GM12892 (cell line): ENCODE measurements around the gene CACNA1B.

ENCODE experiments used
- DNase-seq: peaks from one replicate; pipeline ENCODE4 v3.0.0; 2011; ENCODE audit not compliant: insufficient read length
- FAIRE-seq: peaks from 2 replicates; lab custom pipeline; 2011; peaks lifted over from hg19 to GRCh38; lab: Jason Lieb, UNC
- POLR2A ChIP-seq: IDR thresholded peaks from 2 replicates; pipeline ENCODE4 v1.6.1; 2011; ENCODE audit warnings: low read depth, low read length, control low read depth
- POLR2AphosphoS5 ChIP-seq: IDR thresholded peaks from 2 replicates; pipeline ENCODE4 v1.6.1; 2011; ENCODE audit warnings: low read depth, low read length, control low read depth
- TAF1 ChIP-seq: IDR thresholded peaks from 2 replicates; pipeline ENCODE4 v1.6.1; 2011; ENCODE audit warnings: low read depth, mild to moderate bottlenecking, control low read depth, low read length, borderline replicate concordance

CACNA1B gene

DNA sequence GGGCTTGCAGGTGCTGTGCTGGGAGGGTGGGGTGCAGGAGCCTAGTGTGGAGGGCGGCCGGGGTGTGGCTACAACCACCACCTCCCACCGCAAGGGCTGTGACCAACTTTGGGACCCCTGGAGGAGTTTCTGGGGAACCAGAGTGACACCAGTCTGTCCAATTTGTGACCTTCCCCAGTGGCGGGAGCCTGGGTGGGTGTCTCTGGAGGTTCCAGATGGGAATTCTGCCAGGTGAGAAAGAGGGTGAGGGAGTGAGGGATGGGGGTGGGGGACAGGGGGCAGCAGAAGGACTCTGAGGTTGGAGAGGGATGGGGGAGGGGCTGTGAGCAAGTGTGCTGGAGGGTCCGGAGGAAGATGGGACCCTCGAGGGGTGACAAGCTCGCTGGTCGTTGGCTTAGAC is 4.2 kb upstream of the CACNA1B start:
- TF ChIP-seq POLR2A (no peak), POLR2AphosphoS5 (no peak), TAF1 (no peak)
- FAIRE-seq (no peak), DNase-seq (no peak)

- FAIRE-seq (no peak), DNase-seq (no peak)
- TF ChIP-seq TAF1, result no peak
- TF ChIP-seq POLR2AphosphoS5, result no peak
- no peak for TF ChIP-seq POLR2A
These were observed 3.7 kb upstream of the CACNA1B start for GRCh38 chr9:137873858-137874362.

DNA sequence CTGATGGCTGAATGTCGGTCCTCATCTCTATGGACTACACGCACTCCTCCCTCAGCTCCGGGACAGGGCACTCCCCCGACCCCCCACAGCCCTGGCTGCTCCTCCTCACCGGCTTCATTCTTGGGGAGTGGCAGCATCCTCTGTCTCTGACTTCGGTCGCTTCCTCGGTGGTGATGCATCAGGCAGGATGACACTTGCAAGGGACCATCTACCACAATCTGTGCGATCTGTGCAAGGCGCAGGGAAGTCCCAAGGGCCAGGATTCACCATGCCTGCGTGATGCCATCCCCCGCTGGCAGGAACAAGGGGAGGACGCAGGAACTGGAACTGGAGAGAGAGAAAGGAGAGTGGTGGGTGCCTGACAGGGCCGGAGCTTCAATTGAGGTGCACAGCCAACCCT is 2.2 kb upstream of the CACNA1B start:
- TF ChIP-seq POLR2A (no peak), POLR2AphosphoS5 (no peak)
- no peak for DNase-seq
- no peak for FAIRE-seq

DNA sequence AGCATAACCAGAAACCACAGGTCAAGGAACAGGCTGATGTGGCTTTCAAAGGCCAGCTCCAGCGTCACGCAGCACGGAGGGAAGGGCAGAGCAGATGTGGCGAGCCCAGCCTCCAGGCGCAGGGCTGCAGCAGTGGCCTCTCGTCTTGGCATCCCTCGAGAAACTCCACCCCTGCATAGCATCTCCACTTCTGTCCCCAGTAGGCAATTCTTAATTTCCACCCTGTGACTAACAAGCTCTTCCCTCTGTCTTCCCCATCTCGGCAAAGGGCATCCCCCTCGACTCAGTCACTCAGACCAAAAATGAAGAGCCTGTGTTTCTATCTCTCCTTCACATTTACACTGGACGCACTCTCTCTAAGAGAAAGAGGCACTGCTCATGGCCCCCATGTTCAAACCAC is 1.7 kb upstream of the CACNA1B start:
- FAIRE-seq, result no peak
- TF ChIP-seq TAF1 (no peak), POLR2A (no peak), POLR2AphosphoS5 (no peak)
- no peak for DNase-seq

GRCh38 chr9:137876269-137876668 is 1.3 kb upstream of the CACNA1B start:
- TF ChIP-seq POLR2AphosphoS5 (no peak), TAF1 (no peak), POLR2A (no peak)
- no peak for FAIRE-seq

DNA sequence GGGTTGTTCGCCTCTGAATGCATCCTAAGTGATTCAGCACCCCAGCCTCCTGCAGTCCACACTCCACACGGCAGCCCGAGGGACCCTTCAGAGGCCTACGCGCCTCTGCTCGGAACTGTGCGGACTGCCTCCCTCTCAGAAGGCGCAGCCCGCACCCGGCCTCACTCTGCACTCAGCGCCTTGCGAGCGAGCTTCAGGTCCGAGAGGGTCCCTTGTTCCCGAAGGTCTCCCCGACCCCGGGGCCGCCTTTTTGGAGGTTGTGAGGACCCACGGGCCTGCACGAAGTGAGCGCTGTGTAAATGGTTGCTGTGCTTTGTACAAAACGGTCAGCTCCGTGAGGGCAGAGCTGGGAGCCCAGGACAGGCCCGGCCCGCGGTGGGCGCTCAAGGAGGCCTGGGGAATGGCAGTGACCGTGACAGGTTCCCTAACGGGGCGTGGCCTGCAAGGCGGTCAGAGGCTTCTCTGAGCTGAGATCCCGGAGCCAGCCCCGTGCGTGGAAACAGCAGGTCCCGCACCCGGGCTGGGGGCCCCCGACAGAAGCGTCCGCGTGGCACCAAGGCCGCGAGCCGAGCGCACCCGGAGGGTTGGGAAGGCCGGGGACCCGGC is 698 bp upstream of the CACNA1B start:
- FAIRE-seq (no peak), DNase-seq (no peak)
- TF ChIP-seq TAF1 (no peak), POLR2AphosphoS5 (no peak), POLR2A (no peak)

More at GRCh38 chr9:137876269-137876668, 1.3 kb upstream of the CACNA1B start:
- no peak for DNase-seq

GRCh38 chr9:137878146-137878941 is 762 bp downstream of the CACNA1B start:
- FAIRE-seq, result no peak
- DNase-seq, result no peak
- TF ChIP-seq TAF1 (no peak), POLR2A (no peak), POLR2AphosphoS5 (no peak)

GRCh38 chr9:137879052-137879451 is 1.5 kb downstream of the CACNA1B start:
- FAIRE-seq (no peak), DNase-seq (no peak)
- TF ChIP-seq POLR2AphosphoS5, result no peak
- TF ChIP-seq POLR2A, result no peak
- TF ChIP-seq TAF1, result no peak

- DNase-seq (no peak), FAIRE-seq (no peak)
- TF ChIP-seq TAF1 (no peak), POLR2A (no peak), POLR2AphosphoS5 (no peak)
These were observed 2.1 kb downstream of the CACNA1B start for GRCh38 chr9:137879566-137880150.

DNA sequence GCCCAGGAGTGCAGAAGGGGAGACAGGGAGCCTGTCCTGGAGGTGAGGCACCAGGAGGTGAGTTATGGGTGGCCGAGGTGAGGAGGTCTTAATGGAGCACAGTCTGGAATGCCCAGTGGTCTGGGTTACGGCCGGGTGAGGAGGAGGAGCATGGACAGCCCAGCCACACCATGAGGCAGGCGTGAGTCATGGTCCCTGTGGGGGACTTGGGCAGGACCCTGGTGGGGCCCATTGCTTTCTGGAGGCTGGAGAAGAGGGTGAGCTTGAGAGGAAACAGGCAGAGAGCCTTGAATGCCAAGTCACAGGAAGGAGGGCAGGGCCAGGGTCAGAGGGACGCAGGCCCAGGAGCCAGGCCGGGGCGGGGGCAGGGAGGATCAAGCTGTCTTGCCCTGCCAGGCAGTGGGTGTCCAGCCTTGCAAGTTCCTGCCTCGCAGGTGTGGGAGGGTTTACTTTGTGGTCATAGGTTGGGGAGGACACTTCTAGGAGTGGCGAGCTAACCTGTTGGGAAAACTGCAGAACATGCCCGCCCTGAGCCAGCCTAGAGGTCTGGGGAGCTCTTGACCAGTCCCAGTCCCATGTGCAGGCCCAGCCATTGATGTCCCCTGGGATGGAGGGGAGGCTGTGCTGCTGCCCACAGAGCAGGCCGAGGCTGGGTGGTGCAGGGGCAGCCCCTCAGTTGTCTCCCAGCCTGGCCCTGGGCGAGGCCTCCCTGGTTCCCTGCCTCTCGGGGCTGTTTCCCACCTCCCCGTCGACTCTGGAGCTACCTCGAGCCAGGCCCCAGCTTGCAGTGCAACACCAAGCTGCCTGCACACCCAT is 2.8 kb downstream of the CACNA1B start:
- DNase-seq (no peak), FAIRE-seq (no peak)
- TF ChIP-seq TAF1, result no peak
- TF ChIP-seq POLR2AphosphoS5, result no peak
- no peak for TF ChIP-seq POLR2A
